ENCODE data around the gene PARD3B.

DNA sequence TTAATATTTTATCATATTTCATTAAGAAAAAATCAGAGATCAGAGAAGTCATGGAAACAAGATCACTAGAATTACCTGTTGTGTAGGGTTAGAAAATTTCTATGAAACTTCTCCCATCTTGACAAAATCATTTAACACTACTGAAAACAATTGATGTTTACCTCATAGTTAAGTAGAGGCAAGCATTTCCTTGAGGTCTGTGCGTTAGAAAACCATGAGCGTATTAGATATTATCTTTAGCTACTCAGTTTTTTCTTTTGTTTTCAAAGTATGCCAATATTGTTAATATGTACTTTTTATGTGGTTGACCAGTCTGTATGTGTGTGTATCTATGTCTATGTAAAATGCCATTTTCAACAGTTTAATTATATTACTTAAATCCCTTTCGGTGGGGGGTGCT lies 335.7 kb downstream of the PARD3B start:
- TF ChIP-seq, protein P1, sequence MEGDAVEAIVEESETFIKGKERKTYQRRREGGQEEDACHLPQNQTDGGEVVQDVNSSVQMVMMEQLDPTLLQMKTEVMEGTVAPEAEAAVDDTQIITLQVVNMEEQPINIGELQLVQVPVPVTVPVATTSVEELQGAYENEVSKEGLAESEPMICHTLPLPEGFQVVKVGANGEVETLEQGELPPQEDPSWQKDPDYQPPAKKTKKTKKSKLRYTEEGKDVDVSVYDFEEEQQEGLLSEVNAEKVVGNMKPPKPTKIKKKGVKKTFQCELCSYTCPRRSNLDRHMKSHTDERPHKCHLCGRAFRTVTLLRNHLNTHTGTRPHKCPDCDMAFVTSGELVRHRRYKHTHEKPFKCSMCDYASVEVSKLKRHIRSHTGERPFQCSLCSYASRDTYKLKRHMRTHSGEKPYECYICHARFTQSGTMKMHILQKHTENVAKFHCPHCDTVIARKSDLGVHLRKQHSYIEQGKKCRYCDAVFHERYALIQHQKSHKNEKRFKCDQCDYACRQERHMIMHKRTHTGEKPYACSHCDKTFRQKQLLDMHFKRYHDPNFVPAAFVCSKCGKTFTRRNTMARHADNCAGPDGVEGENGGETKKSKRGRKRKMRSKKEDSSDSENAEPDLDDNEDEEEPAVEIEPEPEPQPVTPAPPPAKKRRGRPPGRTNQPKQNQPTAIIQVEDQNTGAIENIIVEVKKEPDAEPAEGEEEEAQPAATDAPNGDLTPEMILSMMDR (IDR thresholded peaks at IDR 0.05): no peak
- no peak for TF ChIP-seq POLR2A (IDR thresholded peaks at IDR 0.05)

All from lower leg skin (tissue), 3 donors.